ENCODE results near the gene KLHDC4.

DNA sequence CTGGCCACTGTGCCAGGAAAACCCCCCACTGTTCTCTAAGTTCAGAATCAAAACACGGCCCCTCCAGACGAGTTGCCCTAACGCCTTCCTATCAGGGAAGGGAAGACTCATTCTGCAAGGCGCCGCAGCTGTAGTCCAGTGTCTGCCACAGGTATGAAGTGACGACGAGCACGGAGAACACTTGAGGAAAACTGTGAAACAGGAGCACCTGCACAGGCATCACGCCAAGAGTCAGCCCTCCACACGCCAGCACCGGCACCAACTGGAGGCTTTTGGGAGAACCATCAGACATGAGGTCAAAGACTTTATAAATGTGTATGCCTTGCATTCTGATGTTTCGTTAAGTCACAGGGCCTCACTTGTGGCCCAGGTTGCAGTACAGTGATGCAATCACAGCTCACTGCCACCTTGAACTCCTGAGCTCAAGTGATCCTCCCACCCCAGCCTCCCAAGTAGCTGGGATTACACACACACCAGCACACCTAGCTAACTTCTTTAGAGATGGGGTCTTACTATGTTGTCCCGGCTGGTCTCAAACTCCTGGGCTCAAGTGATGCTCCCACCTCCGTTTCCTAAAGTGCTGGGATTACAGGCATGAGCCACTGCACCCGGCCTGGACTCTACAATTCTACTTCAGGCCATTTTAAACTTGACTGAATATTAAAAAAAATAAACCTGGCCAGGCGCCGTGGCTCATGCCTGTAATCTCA, 22.9 kb downstream of the KLHDC4 start:
- TF ChIP-seq CEBPB (IDR thresholded peaks at IDR 0.05): no peak
- TF ChIP-seq HDAC2 (IDR thresholded peaks at IDR 0.05): no peak
- TF ChIP-seq, protein P1, sequence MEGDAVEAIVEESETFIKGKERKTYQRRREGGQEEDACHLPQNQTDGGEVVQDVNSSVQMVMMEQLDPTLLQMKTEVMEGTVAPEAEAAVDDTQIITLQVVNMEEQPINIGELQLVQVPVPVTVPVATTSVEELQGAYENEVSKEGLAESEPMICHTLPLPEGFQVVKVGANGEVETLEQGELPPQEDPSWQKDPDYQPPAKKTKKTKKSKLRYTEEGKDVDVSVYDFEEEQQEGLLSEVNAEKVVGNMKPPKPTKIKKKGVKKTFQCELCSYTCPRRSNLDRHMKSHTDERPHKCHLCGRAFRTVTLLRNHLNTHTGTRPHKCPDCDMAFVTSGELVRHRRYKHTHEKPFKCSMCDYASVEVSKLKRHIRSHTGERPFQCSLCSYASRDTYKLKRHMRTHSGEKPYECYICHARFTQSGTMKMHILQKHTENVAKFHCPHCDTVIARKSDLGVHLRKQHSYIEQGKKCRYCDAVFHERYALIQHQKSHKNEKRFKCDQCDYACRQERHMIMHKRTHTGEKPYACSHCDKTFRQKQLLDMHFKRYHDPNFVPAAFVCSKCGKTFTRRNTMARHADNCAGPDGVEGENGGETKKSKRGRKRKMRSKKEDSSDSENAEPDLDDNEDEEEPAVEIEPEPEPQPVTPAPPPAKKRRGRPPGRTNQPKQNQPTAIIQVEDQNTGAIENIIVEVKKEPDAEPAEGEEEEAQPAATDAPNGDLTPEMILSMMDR (IDR thresholded peaks at IDR 0.05): no peak
- no peak for TF ChIP-seq MAFK (IDR thresholded peaks at IDR 0.05; ENCODE audit: partially characterized antibody)
- TF ChIP-seq BHLHE40 (IDR thresholded peaks at IDR 0.05; ENCODE audit: low read depth, low read length): no peak
